A673 (cell line): Measurements from ENCODE around the gene INPP5A. TPM values are rescaled to one million over a fixed set of nuclear protein-coding genes. Genes with fewer than 3 reads are reported as not detected.

Experiments used
- BruUV-seq: library from RNA; stranded (reverse); fragments of 400-500 nt; replicated peaks from 2 replicates; lab custom pipeline; 2021; lab: Mats Ljungman, UMichigan
- CTCF ChIA-PET: fragments of 300-600 bp; sonication (Branson Sonifier 250); formaldehyde crosslinking; loops from one replicate; lab custom pipeline; 2022; ENCODE audit warnings: antibody characterized with exemption; lab: Charles Lee
- POLR2A ChIA-PET: fragments of 300-600 bp; sonication (Branson Sonifier 250); formaldehyde crosslinking; loops from one replicate; lab custom pipeline; 2022; ENCODE audit warnings: antibody characterized with exemption; ENCODE audit not compliant: low non-redundant PET; lab: Charles Lee
- DNase-seq: peaks from one replicate; pipeline ENCODE4 v3.0.0-alpha.2; 2015; ENCODE audit warnings: low spot score
- H3K27ac ChIP-seq: fragments of 200-600 bp; sonication (generic); 2 replicates; pipeline ENCODE4 v1.5.1; 2016; ENCODE audit warnings: mixed run types, low read depth, mild to moderate bottlenecking, mixed read lengths, antibody characterized with exemption, low read length; ENCODE audit not compliant: poor library complexity, severe bottlenecking
- H3K27me3 ChIP-seq: fragments of 200-600 bp; sonication (generic); replicated peaks from 2 replicates; pipeline ENCODE4 v1.6.1; 2017; ENCODE audit warnings: mixed run types, low read depth, mild to moderate bottlenecking, mixed read lengths, antibody characterized with exemption, low read length; ENCODE audit not compliant: insufficient read depth, poor library complexity
- H3K36me3 ChIP-seq: fragments of 200-600 bp; sonication (generic); 2 replicates; pipeline ENCODE4 v1.6.1; 2016; ENCODE audit warnings: mixed run types, mild to moderate bottlenecking, mixed read lengths, antibody characterized with exemption, low read length; ENCODE audit not compliant: insufficient read depth, poor library complexity, severe bottlenecking
- H3K4me1 ChIP-seq: fragments of 200-600 bp; sonication (generic); 2 replicates; pipeline ENCODE4 v1.6.1; 2017; ENCODE audit warnings: mixed run types, mild to moderate bottlenecking, mixed read lengths, antibody characterized with exemption, low read length; ENCODE audit not compliant: insufficient read depth, poor library complexity, severe bottlenecking
- H3K4me3 ChIP-seq: fragments of 200-600 bp; sonication (generic); 2 replicates; pipeline ENCODE4 v1.5.1; 2016; ENCODE audit warnings: low read depth, mixed run types, mild to moderate bottlenecking, mixed read lengths, low read length; ENCODE audit not compliant: poor library complexity, severe bottlenecking
- H3K9me3 ChIP-seq: fragments of 200-600 bp; sonication (generic); 2 replicates; pipeline ENCODE4 v1.6.1; 2016; ENCODE audit warnings: mixed run types, low read depth, mild to moderate bottlenecking, mixed read lengths, antibody characterized with exemption, low read length; ENCODE audit not compliant: poor library complexity, severe bottlenecking
- EZH2 ChIP-seq: fragments of 200-600 bp; sonication (generic); IDR thresholded peaks from 2 replicates; pipeline ENCODE4 v1.6.1; 2017; ENCODE audit warnings: borderline replicate concordance, low read depth, mild to moderate bottlenecking, mixed read lengths, antibody characterized with exemption, low read length; ENCODE audit not compliant: poor library complexity, severe bottlenecking
- intact Hi-C: fragments of 100-400 bp; cut with micrococcal nuclease; formaldehyde crosslinking; loops from one replicate; pipeline ENCODE4 v1.10.0; 2022; ENCODE audit not compliant: unreplicated experiment
- total RNA-seq: library from RNA; stranded (reverse); gene quantifications from 2 replicates; pipeline ENCODE4 v1.2.3, GENCODE V29; 2021
- TF ChIP-seq, protein P1 (sequence below): fragments of 300-800, 200-600 bp; sonication (generic); conservative IDR thresholded peaks from 2 replicates; pipeline ENCODE4 v1.5.1; 2017; ENCODE audit warnings: low read depth, mild to moderate bottlenecking, antibody characterized with exemption, low read length, moderate library complexity, mixed read lengths

Gene INPP5A
- total RNA-seq, 1 experiment from 2014 or later, result 21.8 TPM

DNA sequence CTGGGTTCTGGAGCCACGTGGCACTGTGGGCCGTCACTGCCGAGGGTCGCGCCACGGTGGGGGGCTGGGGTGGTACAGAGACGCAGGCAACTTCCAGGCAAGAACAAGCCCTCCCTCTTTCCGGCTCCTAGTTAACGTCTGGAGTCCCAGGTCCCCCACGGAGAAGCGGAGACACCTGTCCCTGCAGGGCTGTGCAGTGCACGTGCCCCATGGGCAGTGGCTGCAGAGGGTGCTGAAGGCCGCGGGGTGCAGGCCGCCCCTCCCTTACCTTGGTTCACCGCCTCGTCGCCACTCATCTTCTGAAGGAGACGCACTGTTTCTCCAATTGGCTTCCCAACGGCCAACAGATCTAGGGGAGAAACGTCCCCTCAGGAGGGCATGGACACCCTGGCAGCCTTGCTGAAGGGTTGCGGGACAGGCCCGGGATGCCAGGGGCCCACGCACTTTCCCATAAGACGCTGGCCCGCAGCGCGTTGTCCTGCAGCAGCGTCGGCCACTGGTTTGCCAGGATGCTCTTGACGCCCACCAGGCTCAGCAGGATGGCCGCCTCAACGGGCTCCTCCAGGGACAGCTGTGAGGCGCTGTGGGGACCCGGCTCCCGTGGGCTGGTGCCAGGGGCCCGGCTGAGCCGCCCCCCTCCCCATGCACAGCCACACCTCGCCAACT is 272.7 kb downstream of the INPP5A start:
- H3K4me1 ChIP-seq, result no peaks in the 10 kb centered on the region
- no peak for DNase-seq
- BruUV-seq, result no TSS peak
- H3K9me3 ChIP-seq, result no peaks in the 10 kb centered on the region
- intact Hi-C loops, result no loop called here
- H3K4me3 ChIP-seq, result no peak overlapping the region
- H3K27me3 ChIP-seq, result peaks cover 53% of the 10 kb centered on the region
- H3K27ac ChIP-seq, result no peak overlapping the region
- ChIA-PET CTCF (no interaction called here), POLR2A (no interaction called here)
- TF ChIP-seq, protein P1, sequence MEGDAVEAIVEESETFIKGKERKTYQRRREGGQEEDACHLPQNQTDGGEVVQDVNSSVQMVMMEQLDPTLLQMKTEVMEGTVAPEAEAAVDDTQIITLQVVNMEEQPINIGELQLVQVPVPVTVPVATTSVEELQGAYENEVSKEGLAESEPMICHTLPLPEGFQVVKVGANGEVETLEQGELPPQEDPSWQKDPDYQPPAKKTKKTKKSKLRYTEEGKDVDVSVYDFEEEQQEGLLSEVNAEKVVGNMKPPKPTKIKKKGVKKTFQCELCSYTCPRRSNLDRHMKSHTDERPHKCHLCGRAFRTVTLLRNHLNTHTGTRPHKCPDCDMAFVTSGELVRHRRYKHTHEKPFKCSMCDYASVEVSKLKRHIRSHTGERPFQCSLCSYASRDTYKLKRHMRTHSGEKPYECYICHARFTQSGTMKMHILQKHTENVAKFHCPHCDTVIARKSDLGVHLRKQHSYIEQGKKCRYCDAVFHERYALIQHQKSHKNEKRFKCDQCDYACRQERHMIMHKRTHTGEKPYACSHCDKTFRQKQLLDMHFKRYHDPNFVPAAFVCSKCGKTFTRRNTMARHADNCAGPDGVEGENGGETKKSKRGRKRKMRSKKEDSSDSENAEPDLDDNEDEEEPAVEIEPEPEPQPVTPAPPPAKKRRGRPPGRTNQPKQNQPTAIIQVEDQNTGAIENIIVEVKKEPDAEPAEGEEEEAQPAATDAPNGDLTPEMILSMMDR, result no peak
- TF ChIP-seq EZH2, result no peak
- H3K36me3 ChIP-seq, result no peaks in the 10 kb centered on the region

DNA sequence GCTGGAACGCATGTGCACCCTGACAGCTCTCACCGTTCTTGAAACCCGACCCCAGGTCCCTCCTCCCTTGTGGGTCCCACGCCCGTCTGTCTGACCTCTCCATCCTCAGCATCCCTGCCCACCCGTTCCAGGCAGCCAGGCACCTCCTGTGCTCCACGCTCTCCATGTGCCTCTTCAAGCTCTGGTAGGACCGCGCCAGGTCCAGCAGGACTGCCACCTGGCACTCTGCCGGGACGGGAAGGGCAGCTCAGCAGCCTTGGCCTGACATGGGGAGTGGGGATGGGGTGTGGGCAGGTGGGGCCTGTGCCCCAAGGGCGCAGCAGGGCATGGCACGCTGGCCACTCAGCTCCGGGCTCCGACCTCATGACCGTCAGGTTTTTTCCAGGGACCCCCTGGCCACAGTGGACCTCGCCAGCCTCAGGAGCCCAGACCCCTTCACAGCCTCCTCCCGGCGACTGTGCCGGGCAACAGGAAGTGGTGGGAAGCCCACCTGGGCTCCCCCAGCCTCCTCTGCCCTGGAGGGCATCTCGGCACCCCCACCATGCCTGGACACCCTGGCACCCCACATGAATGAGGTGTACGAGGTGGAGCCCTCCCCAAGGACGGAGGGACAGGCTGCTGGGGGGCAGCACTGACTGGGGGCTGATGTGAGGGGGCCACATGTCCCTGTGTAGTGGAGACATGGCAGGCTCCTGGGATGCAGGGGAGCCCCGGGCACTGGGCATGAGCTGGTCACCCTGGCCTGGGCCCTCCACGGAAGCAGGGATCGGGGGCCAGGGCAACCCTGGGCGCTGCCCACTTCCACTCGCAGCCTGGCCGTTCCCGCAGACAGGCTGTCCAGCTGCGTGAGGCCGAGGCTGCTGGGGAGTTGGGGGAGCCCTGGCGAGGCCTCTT is 273.5 kb downstream of the INPP5A start:
- BruUV-seq, result no TSS peak
- ChIA-PET CTCF (no interaction called here), POLR2A (no interaction called here)
- no peak overlapping the region for H3K27ac ChIP-seq
- peaks cover 55% of the 10 kb centered on the region for H3K27me3 ChIP-seq
- intact Hi-C loops, result no loop called here
- no peak for TF ChIP-seq EZH2
- TF ChIP-seq, protein P1, result no peak
- H3K36me3 ChIP-seq, result no peaks in the 10 kb centered on the region
- no peak overlapping the region for H3K4me3 ChIP-seq
- no peaks in the 10 kb centered on the region for H3K4me1 ChIP-seq
- H3K9me3 ChIP-seq, result no peaks in the 10 kb centered on the region
- DNase-seq, result no peak

DNA sequence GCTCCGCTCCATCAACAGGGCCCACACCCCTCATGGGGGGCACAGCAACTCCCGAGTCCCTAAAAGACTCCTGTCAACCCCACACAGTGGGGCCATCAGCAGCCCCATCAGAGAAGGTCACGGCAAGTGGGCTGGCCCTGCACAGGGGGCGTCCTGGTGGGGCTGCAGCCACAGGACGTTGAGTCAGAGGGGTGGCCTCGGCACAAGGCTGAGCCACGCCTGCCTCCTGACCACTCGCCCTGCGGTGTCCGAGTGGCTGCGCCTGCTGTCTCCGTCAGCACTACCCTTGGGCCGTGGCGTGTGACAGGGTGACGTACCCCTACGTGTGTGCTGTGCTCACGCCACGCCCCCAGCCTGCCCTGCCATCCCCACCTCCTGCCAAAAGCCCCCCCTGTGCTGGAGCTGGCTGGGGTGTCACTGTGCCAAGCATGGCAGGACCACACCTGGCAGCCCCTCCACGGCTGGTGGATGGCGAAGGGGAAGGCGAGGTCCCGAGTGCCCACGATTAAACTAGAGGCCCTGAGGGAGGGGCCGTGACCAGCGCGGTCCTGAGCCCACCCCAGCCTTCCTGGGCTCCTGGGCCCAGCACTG is 274.4 kb downstream of the INPP5A start:
- POLR2A ChIA-PET, result no interaction called here
- H3K9me3 ChIP-seq, result no peaks in the 10 kb centered on the region
- CTCF ChIA-PET, result interaction anchor here (0.6 kb wide), 1 partner anchor 431 kb away, joined by 3 read pairs; no protein-coding TSS in a partner anchor
- H3K27me3 ChIP-seq, result peaks cover 53% of the 10 kb centered on the region
- intact Hi-C loops, result no loop called here
- no peak overlapping the region for H3K4me3 ChIP-seq
- BruUV-seq, result no TSS peak
- H3K27ac ChIP-seq, result no peak overlapping the region
- TF ChIP-seq, protein P1, result no peak
- TF ChIP-seq EZH2, result no peak
- no peak for DNase-seq
- H3K36me3 ChIP-seq, result no peaks in the 10 kb centered on the region
- H3K4me1 ChIP-seq, result no peaks in the 10 kb centered on the region
